Measurements from ENCODE around the gene CREB3L4.
"Not testable (repeated sequence)": the region's sequence is repeated elsewhere in the genome, so short reads cannot be mapped to it uniquely, and the experiment has no call there.

The CREB3L4 gene

GRCh38 chr1:153987621-153988020, 19.9 kb downstream of the CREB3L4 start:
- no peak for DNase-seq

- peak; percentile 85 for DNase-seq
Measured at GRCh38 chr1:153990468-153991150, 22.9 kb downstream of the CREB3L4 start, which contains the start of gene RPS27. Gene RPS27 (plus strand): TSS chr1:153990762. CDS start chr1:153990797, 35 bp downstream.

GRCh38 chr1:153991151-153991630, 23.5 kb downstream of the CREB3L4 start:
- DNase-seq = no peak

- DNase-seq = no peak
Measured at GRCh38 chr1:153991806-153992205, 24.1 kb downstream of the CREB3L4 start.

GRCh38 chr1:153995202-153995601, 27.5 kb downstream of the CREB3L4 start:
- DNase-seq = no peak

- no peak for DNase-seq
Measured at GRCh38 chr1:153995640-153996039, 27.9 kb downstream of the CREB3L4 start.

GRCh38 chr1:153996882-153997281, 29.2 kb downstream of the CREB3L4 start:
- DNase-seq = not testable (repeated sequence)

- no peak for DNase-seq
Measured at GRCh38 chr1:154000420-154000819, 32.7 kb downstream of the CREB3L4 start.

GRCh38 chr1:154006136-154006535, 38.4 kb downstream of the CREB3L4 start:
- DNase-seq = no peak

GRCh38 chr1:154012129-154012528, 44.4 kb downstream of the CREB3L4 start:
- DNase-seq = no peak

GRCh38 chr1:154012543-154012942, 44.8 kb downstream of the CREB3L4 start:
- DNase-seq = not testable (repeated sequence)

GRCh38 chr1:154014154-154014907, 46.6 kb downstream of the CREB3L4 start:
- DNase-seq = no peak

- DNase-seq = no peak
Measured at GRCh38 chr1:154019269-154019668, 51.6 kb downstream of the CREB3L4 start.

- no peak for DNase-seq
Measured at GRCh38 chr1:154019940-154020339, 52.2 kb downstream of the CREB3L4 start.

Data from activated gamma-delta T cell treated with Interleukin-2 at 50 U/mL for 16 hours (primary cell).